NCI-H128 (cell line): ENCODE results near the gene ZNF609.

Experiments
- DNase-seq: peaks from one replicate; lab custom pipeline; 2025; ENCODE audit not compliant: unreplicated experiment; lab: John Stamatoyannopoulos, UW

ZNF609 gene

GRCh38 chr15:64532521-64533315, 72.3 kb downstream of the ZNF609 start:
- DNase-seq: no peak

GRCh38 chr15:64535460-64536243, 75.3 kb downstream of the ZNF609 start:
- DNase-seq: no peak

GRCh38 chr15:64536244-64536836, 76.0 kb downstream of the ZNF609 start:
- no peak for DNase-seq

DNA sequence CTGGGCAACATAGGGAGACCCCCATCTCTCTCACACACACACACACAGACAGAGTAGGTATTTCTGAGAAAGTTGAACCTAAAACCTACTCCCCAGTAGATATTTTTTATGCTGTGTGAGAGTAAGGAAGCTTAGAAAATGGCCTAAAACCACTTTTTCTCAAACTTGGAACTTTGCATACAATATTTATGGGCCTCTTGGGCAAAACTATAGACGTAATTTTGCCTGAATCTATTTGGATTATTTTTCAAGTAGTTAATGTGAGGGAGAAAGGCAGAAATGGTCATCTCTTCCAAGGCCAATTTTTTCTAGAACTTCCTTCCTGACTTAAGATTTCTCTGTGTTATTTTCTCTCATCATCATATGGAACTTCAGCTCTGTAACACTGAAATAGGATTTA, 81.7 kb downstream of the ZNF609 start:
- DNase-seq: no peak

DNA sequence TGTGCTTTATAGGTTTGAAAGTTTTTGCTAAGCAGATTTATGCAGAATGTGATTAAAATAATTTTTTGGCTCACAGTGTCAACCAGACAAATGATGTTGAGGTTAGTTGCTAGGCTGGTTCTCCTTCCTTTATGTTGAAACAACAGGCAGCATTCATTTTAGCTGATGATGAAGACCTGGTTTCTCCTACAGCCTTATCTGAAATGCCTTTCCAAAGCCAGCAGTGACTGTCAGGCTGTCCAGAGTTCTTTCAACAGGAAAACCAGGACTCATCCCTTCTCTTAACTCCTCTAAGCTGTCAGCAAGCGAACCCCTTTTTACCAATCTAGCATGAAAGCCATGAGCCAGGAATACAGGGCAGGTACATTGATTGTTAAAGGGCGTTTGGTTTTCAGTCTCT, 84.1 kb downstream of the ZNF609 start:
- no peak for DNase-seq

GRCh38 chr15:64547275-64547674, 86.9 kb downstream of the ZNF609 start:
- DNase-seq: no peak

- DNase-seq: no peak
These were observed 87.9 kb downstream of the ZNF609 start for GRCh38 chr15:64548235-64548634.

- no peak for DNase-seq
These were observed 89.5 kb downstream of the ZNF609 start for GRCh38 chr15:64549860-64550259.

DNA sequence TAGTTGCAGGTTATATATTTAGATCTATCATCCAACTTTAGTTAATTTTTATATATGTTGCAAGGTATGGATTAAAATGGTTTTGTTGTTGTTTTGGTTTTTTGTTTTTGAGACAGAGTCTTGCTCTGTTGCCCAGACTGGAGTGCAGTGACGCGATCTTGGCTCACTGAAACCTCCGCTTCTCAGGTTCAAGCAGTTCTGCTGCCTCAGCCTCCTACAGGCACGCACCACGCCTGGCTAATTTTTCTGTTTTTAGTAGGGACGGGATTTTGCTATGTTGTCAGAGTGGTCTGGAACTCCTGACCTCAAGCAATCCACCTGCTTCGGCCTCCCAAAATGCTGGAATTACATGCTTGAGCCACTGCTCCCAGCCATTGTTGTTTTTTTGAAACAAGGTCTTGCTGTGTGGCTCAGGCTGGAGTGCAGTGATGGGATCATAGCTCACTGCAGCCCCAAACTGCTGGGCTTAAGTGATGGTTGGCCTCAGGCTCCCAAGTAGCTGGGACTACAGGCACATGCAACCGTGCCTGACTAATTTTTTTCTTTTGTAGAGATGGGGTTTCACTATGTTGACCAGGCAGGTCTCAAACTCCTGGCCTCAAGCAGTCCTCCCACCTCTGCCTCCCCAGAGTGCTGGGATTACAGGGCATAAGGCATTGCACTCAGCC, 92.0 kb downstream of the ZNF609 start:
- no peak for DNase-seq

DNA sequence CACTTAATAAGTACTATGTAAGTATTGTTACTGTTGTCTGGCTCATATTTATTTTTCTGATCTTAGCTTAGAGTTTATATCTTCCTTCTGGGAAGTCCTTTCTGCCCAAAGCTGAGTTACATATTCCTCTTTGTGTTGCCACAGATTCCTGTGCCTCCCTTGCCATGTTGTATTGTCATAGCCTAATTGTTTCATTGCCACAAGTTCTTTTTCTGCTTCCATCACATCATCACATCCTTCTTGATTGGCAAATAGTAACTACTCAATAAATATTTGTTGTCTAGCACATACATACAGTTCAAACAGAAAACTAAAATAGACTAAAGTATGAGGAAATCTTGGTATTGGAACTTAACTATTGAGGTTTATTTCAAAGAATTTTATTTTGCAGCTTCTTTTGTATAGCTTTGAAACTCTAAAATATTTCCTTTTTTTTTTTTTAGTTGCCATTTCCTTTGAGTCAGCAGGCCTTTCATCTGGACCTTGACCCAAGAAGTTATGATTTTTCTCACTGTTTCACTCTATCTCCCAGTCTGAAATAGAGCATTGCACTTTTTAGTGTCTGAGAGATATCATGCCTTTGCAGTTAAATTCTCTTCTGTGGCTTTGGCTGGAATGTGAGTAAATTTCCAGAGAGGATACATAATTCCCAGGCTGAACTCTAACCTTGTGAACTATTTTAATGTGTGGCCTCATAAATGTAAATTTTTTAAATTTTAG, 98.2 kb downstream of the ZNF609 start:
- DNase-seq: no peak

- DNase-seq: no peak
These were observed 98.9 kb downstream of the ZNF609 start for GRCh38 chr15:64559243-64559642.

- no peak for DNase-seq
These were observed 100.1 kb downstream of the ZNF609 start for GRCh38 chr15:64560501-64560900.

GRCh38 chr15:64560998-64561397, 100.6 kb downstream of the ZNF609 start:
- no peak for DNase-seq

DNA sequence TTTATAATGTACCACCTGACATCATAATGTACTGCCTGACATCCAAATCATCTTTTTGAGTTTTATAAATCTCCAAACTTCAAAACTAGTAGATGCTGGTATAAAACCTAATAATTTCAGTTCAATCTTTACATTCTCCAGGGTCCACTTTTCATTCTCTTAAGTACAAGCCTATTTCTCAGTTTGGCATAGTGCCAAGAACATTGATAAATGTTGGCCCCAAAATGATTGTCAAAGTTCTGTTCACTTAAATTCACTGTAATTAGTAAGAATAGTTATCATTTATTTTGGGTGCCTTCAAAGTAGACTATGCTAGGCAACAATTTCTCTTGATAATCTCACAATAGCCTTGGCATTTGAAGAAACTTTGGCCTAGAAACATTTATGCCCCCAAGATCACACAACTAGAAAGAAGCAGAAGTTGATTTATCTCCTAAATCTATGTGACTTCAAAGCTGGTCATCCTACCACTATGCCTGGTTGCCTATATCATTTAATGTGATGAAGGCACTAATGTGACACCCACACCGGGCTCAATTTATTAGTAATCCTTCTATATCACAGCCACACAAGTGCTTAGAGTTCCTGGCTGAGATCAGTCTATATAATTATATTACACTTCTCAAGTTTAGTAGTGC, 101.7 kb downstream of the ZNF609 start:
- DNase-seq: no peak

DNA sequence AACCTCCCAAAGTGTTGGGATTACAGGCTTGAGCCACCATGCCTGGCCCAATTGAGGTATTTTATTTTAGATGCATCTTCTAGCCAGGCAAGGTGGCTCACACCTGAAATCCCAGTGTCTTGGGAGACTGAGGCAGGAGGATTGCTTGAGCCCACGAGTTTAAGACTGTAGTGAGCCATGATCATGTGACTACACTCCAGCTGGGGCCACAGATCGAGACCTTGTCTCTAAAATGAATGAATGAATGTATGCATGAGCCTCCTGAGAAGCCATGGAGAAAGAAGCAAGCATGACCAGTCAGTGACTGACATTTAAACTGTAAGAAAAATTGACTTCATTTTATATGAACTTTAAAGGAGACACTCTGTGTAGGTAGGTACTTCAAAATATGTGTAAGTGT, 105.7 kb downstream of the ZNF609 start:
- no peak for DNase-seq

GRCh38 chr15:64566629-64567427, 106.5 kb downstream of the ZNF609 start:
- DNase-seq: no peak

GRCh38 chr15:64568765-64569164, 108.4 kb downstream of the ZNF609 start:
- DNase-seq: no peak

DNA sequence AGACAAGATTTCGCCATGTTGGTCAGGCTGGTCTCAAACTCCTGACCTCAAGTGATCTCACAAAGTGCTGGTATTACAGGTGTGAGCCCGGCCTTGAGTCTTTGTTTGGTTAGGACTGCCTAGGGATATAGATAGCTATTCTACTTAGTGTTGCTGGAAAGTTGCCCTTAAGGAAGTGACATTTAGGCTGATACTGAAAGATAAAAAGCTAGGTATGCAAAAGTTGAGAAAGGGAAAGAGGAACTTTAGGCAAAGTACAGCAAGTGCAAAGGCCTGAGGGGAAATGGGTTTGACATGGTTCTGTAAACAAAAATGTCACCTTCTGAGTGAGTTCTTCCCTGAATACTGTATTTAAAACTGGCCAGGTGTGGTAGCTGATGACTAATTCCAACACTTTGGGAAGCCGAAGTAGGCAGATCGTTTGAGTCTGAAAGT, 111.5 kb downstream of the ZNF609 start:
- DNase-seq: no peak

- DNase-seq: no peak
These were observed 112.5 kb downstream of the ZNF609 start for GRCh38 chr15:64572856-64573255.
